Raji (cell line): ENCODE measurements around the gene ARFGAP3.

Experiments
- POLR2A ChIP-seq: IDR thresholded peaks from 2 replicates; pipeline ENCODE4 v1.6.1; 2011; ENCODE audit warnings: low read depth, low read length, control low read depth; ENCODE audit not compliant: insufficient read depth

ARFGAP3 gene

GRCh38 chr22:42891008-42891407 is 33.9 kb upstream of the ARFGAP3 start:
- no peak for TF ChIP-seq POLR2A

GRCh38 chr22:42889304-42889703 is 32.2 kb upstream of the ARFGAP3 start:
- TF ChIP-seq POLR2A: no peak

GRCh38 chr22:42887523-42888507 is 30.7 kb upstream of the ARFGAP3 start:
- TF ChIP-seq POLR2A: no peak

- TF ChIP-seq POLR2A: no peak
Measured at GRCh38 chr22:42887120-42887519, 30.0 kb upstream of the ARFGAP3 start.

DNA sequence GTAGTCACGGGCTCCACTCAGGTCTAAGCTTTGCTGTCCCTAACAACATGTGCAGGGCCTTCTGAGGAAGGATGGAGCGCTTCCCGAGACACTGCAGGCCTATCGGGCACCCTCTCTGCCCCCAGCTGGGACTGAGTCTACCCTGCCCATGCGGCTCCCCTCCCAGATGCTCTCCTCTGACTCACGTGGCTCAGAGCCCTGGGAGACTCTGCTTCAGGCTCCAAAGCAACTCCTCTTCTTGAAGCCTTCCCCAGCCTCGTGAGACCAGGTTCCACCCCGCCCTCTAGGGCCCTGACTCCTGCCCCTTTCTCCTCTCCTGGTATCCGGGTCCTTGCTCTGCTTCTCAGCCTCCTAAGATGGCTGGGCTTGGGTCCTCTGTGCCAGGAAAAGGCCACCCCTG is 28.4 kb upstream of the ARFGAP3 start:
- TF ChIP-seq POLR2A: no peak

- TF ChIP-seq POLR2A: no peak
Measured at GRCh38 chr22:42884616-42885375, 27.7 kb upstream of the ARFGAP3 start.

GRCh38 chr22:42883970-42884369 is 26.9 kb upstream of the ARFGAP3 start:
- TF ChIP-seq POLR2A: no peak

DNA sequence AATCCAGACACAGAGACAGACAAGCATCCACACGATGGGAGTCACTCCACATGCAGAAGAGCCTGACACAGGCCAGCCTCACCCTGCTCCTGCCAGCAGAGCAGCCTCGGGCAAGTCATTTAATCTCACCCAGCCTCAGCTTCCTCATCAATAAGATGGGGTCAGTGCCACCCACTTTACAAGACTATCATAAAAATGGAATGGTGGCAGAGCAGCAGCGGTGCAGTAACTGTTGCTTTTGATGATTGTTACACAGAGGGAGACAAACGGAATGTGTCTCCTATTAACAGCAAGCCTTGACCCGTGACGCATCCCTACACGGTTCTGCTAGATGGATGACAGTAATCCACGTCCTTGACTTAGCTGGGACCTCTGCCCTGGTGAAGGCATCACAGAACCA is 26.0 kb upstream of the ARFGAP3 start:
- TF ChIP-seq POLR2A: no peak

GRCh38 chr22:42881982-42882656 is 25.0 kb upstream of the ARFGAP3 start:
- TF ChIP-seq POLR2A: no peak

GRCh38 chr22:42881298-42881697 is 24.2 kb upstream of the ARFGAP3 start:
- TF ChIP-seq POLR2A: no peak

- no peak for TF ChIP-seq POLR2A
Measured at GRCh38 chr22:42880815-42881214, 23.7 kb upstream of the ARFGAP3 start.

- TF ChIP-seq POLR2A: no peak
Measured at GRCh38 chr22:42879371-42880021, 22.4 kb upstream of the ARFGAP3 start.

- TF ChIP-seq POLR2A: no peak
Measured at GRCh38 chr22:42878561-42879305, 21.7 kb upstream of the ARFGAP3 start.

- TF ChIP-seq POLR2A: no peak
Measured at GRCh38 chr22:42877597-42878340, 20.7 kb upstream of the ARFGAP3 start.

GRCh38 chr22:42877158-42877557 is 20.1 kb upstream of the ARFGAP3 start:
- TF ChIP-seq POLR2A: no peak
